ENCODE results near the gene METTL5.

The METTL5 gene

GRCh38 chr2:169778446-169778845, 46.3 kb downstream of the METTL5 start:
- DNase-seq, result no peak

GRCh38 chr2:169776252-169776761, 48.4 kb downstream of the METTL5 start:
- no peak for DNase-seq

DNA sequence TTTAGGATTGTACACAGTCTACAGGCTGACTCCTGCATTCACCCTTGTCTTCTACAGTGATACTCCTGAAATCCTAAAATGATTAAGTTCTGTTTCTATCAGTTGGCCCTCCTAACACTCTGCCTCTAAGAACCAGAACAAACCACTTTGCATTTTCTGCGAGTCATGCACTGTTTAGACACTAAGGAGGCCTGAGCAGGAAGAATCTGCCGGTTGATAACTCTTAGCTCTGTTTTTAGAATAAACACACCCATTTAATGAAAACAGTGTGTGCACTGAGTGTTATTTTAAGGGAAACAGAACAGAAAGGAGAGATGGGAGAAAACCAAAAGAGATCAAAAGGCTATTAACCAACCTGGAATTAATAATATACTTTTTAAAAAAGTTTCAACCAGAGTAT, 48.9 kb downstream of the METTL5 start:
- DNase-seq, result no peak

DNA sequence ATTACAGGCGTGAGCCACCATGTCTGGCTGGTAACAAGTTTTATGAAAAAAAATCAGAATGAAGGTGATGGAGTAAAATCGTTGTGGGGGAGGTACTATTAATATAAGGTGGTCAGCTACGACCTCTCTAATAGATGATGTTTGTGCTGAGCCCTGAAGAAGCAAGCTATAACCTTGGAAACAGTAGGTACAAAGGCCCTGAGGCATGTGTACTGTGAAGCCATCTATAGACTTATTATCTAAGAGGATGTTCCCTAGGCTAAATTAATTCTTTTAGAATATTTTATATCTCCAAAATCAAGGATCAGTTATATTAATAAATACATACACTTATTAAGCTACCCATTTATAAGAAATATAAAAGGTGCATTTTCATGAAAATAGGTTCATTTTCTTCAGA, 49.4 kb downstream of the METTL5 start:
- DNase-seq, result no peak

DNA sequence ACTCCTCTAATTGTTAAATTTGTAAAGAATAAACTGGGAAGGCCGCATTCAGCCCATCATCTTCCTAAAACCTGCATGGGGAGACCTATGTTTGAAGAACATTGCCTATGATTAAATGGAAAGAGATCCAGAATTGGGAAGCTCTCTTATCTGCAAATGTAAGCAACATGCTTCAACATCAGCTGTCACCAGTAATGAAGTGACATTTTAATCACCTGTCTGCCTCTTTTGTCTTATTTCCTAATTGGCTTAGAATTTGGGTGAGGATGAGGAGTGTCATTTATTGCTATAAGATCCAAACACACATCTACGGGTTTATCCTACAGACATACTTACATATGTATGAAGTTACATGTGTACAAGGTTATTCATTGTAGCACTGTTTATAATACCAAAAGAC, 52.1 kb downstream of the METTL5 start:
- DNase-seq, result no peak

DNA sequence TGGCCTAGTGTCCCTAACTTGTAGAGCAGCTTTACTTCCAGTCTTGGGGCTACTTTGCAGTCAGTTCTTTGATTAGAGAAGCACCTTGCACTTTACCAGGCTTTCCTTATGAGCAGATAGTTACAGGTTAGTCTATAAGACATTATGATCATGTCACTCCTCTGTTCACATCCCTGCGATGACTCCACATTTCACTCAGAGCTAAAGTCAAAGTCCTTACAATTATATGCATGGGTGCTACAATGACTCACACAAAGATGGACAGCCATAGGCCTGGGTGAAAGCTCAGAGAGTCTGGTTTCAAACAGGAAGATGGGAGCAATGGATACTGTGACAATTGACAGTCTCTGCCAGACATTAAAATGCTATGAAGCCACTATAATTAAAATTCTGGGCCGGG, 53.1 kb downstream of the METTL5 start:
- no peak for DNase-seq

DNA sequence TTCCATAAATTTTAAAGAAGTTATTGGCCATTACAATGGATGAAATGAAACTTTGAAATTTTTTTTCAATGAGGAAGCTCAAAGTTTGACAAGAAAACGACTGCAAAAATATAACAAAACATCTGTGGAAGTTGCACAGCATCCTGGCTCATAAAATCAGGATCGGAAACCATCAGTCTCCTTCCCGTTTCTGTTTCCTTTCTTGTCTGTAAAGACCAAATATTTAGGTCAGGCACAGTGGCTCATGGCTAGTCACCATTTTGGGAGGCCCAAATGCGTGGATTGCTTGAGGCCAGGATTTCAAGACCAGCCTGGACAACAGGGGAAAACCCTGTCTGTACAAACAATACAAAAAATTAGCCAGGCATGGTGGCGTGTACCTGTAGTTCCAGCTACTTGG, 53.7 kb downstream of the METTL5 start:
- DNase-seq, result no peak

DNA sequence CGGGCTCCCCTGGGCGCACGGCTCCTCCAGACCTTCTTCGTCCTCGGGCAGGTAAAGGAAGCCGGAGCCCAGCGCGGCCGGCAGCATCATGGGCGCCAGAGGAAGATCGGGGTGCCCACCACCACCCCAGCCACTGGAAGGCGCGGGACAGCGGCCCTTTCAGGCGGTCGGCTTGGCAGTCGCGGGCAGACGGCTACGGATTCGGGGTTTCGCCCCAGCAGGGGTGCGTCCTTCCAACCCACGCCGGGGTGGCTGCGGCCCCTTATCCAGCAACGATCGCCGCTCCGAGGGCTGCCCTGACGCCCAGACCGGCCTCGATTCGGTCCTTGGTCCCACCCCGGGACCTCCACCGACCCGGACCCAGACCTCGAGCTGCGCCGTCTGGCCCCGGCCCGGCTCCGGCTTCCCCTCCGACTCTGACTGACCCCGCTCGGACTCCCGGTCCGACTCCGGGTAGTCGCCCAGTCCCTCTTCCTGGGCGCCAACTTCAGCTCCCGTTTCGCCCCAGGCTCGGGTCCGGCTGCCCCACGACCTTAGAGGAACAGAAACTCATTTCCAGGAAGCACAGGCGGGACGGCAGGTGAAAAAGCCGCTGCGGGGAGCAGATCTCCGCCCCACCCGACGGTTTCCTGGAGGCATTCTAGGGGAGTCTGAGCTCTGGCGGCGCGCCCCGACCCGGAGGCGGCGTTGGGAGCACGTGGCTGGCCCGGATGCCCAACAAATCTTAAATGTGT, 56.3 kb downstream of the METTL5 start:
- peak; percentile 59 for DNase-seq

GRCh38 chr2:169767243-169767888, 57.3 kb downstream of the METTL5 start:
- peak; percentile 66 for DNase-seq

GRCh38 chr2:169765523-169765922, 59.2 kb downstream of the METTL5 start:
- no peak for DNase-seq

DNA sequence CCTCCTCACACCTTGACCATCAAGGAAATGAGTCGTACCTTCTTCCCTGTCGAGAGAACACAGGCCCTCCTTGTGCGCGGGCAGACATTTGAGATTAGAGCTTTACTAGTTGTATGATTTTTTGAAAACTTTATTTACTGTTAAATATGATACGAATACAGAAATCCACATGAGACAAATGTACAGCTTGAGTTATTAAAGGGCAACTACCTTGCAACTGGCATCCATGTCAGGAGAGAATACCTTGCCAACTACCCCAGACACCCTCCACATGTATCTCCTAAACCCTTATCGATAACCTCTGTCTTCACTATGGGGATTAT, 62.8 kb downstream of the METTL5 start:
- no peak for DNase-seq
